Activated CD4-positive, alpha-beta T cell treated with anti-CD3 and anti-CD28 coated beads for 24 hours (primary cell): Measurements from ENCODE around the gene SCN1A.
"Not testable (repeated sequence)": the region's sequence is repeated elsewhere in the genome, so short reads cannot be mapped to it uniquely, and the experiment has no call there.

Experiments
- DNase-seq, 2 donors: peaks; one replicate each; pipeline ENCODE4 v3.0.0-alpha.2; 2020; ENCODE audit warnings: low read depth in 2 of 2

Gene SCN1A

GRCh38 chr2:166127217-166128155 is at the start of gene SCN1A:
SCN1A (minus strand) TSS chr2:166128020; CDS start chr2:166073621, 54,399 bp downstream.
- DNase-seq: no peak

GRCh38 chr2:166173263-166173662 is 45.4 kb upstream of the SCN1A start:
- no peak for DNase-seq

GRCh38 chr2:166171216-166171615 is 43.4 kb upstream of the SCN1A start:
- DNase-seq: no peak

DNA sequence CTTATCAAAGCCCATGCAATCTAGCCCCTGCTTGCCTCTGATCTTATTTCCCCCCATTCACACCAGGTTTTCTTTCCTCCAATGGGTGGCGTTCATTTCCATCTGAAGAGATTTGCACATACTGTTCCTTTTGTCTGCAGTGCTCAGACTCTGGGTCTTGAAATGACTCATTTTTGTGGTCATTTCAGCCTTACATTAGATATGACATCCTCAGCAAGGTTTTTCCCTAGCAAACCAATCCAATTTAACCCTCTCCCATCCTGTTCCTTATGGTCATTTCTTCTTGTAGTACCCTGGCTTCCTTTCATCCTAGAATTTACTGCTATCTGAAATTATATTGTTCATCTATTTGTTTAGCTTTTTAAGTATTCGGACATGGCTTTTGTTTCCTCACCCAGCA is 42.5 kb upstream of the SCN1A start:
- DNase-seq: no peak

DNA sequence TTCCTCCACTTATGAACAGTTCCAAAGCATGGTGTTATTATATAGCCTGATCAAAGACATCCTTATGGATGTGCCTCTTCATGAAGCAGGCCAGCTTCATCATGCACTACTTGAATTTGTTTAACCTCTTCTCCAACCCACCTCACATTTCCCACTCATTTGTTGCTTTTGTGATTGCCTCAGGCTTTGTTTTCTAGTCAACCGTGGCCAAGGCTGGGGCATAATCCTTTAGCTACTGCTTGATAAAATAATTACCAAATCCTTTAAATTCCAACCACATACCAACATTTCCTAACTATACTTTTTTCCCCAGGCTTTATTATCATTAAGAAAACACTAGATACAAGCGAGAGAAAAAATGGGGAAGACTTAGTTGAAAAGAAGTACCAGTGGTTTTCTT is 39.6 kb upstream of the SCN1A start:
- DNase-seq: no peak

DNA sequence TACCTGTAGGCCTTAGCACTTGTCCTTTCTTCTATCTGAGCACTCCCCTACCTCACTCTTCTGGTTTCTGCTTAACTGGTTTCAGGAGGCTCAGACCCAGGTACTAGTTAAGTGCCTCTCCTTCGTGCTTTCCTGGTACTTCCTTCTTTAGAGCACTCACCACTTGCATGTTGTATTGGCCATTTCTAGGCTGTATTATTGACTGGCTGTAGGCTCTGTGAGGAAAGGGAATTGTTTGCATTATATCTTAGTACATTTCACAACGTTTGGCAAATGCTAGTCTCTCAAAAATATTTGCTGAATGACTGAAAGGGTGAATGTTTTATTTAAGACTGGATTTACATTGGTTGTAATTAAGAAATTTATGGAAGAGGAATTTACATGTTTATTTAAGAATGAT is 36.0 kb upstream of the SCN1A start:
- no peak for DNase-seq

DNA sequence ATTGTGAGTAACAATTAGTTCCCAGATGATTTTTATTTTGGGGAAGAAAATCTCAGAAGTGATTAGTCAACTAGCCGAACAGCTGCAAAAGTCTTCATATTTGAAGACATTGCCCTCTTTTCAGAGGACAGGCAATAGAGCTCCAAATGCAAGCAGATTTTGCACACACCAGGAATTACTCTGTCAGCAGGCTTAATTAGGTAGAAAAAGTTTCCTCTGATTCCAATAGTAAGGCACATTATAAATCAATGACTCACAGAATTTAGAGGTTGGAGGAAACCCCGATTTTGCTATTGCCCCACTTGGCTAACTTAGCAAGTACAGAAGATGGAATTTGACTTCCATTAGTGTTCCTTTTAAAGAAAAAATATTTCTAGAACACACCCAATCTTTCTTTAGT is 30.7 kb upstream of the SCN1A start:
- DNase-seq: no peak

- no peak for DNase-seq
Measured at GRCh38 chr2:166157578-166157977, 29.8 kb upstream of the SCN1A start.

DNA sequence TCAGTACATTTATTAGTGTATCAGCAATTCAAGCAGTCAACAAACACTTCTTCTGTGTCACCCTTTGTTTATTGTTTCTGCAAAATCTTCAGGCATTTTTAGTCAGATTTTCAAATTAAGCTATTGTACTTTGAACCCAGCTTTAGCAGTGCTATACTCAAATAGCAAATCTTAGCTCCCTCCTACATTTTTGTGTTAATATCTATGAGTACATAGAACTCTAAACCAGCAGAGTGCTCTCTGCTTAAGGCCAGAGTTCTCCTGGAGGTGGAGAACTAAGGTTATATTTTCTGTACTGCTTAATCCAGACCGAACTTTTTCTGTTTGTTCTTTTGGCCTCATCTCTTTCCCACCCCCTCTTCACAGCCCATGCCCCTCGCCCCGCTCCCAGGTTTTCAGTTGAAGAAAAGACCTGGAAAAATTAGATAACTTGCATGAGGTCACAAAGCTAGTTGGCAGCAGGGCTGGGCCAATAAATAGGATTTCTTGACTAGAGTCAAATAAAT is 29.2 kb upstream of the SCN1A start:
- no peak for DNase-seq

GRCh38 chr2:166155589-166155988 is 27.8 kb upstream of the SCN1A start:
- DNase-seq: no peak

GRCh38 chr2:166154685-166155338 is 27.0 kb upstream of the SCN1A start:
- DNase-seq: no peak

DNA sequence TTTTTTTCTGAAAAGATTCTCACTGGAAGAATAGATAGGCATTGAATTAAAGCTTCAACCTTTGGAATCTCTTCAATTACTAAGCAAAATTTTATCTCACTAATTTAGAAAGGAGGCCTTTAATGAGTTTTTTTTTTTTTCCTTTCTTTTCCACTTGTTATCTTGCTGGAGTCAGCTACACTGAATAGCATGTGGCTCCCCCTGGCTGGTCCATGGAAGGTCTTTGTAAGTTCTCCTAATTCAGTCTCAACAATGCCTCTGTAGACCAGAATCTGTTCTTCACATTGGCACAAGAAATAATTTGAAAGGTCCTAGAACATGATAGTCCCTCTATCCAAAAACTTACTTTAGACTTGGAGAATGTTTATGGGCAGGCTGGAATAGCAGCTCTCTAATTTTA is 24.2 kb upstream of the SCN1A start:
- no peak for DNase-seq

- no peak for DNase-seq
Measured at GRCh38 chr2:166148500-166149400, 20.9 kb upstream of the SCN1A start.

GRCh38 chr2:166147883-166148282 is 20.1 kb upstream of the SCN1A start:
- DNase-seq: no peak

GRCh38 chr2:166144071-166144470 is 16.3 kb upstream of the SCN1A start:
- DNase-seq: no peak

DNA sequence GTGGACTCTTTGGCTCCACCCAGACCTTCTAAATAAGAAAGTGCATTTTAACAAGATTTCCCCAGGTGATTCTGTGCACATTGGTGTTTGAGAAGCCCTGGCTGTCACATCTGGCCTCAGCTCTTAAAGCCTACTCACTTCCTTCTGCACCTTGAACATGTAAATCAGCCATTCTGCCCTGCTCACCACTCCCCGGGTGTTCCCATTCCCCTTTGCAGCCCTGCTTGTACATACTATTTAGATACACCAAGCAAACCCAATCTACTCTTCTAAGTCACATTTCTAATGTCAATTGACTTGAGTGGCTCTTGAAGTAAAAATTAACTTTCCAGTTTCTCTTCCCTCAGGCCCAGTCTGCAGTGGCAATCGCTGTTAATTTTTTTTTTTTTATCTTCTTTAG is 13.1 kb upstream of the SCN1A start:
- DNase-seq: no peak

DNA sequence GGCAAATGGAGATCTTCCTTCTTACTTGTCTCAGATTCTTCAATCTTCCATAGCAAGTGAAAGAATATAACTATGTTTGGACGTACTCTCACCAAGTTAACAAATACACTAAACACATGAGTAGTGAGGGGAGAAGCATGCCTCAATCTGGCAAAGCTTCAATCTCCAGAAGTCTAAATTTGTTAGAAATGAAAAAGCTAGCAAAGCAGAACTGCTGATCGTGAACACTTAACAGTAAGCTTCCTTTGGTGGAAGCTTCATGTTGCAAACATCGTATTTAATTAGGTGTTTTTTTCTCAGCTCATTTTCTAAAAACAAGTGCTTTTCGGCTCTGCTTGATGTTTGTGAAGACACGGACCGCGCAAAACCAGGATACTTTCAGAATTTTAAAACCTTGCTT is 12.7 kb upstream of the SCN1A start:
- no peak for DNase-seq

- DNase-seq: not testable (repeated sequence)
Measured at GRCh38 chr2:166139479-166139878, 11.7 kb upstream of the SCN1A start.

DNA sequence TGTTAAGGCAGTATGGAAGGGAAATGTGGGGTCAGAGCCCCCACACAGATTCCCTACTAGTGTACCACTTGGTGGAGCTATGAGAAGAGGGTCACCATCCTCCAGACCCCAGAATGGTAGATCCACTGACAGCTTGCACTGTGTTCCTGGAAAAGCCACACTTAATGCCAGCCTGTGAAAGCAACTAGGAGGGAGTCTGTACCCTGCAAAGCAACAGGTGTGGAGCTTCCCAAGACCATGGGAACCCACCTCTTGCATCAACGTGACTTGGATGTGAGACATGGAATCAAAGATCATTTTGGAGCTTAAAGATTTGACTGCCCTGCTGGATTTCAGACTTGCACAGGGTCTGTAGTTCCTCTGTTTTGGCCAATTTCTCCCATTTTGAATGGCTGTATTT is 10.8 kb upstream of the SCN1A start:
- no peak for DNase-seq

DNA sequence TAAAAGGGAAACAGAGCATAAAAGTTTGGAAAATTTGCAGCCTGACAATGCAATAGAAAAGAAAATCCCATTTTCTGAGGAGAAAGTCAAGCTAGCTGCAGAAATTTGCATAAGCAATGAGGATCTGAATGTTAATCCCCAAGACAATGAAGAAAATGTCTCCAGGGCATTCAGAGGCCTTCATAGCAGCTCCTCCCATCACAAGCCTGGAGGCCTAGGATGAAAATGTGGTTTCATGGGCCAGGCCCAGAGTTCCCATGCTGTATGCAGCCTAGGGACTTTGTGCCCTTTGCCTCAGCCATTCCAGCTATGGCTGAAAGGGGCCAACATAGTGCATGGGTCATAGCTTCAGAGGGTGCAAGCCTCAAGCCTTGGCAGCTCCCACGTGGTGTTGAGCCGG is 10.3 kb upstream of the SCN1A start:
- DNase-seq: no peak

- DNase-seq: no peak
Measured at GRCh38 chr2:166137331-166137730, 9.5 kb upstream of the SCN1A start.

DNA sequence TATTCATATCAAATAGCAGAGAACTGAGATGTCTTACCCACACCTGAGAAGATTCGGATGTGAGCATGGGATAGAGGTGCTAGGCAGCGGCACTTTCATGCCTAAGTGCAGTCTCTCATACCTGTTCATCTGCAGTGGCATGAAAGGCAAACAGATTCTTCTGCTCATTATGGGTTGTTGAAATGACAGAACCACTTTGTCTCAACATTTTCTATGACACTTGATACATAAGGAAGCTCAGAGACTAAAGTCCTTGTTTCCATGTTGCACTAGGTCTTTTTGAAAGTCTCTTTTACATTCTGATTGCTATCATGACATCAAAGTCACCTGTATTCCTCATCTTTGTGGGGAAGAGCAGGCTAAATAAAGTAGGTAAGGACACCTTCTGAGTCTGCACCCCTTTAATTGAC is 8.0 kb upstream of the SCN1A start:
- no peak for DNase-seq
